Right lobe of liver (tissue), 4 donors: Measurements from ENCODE around the gene IFT88.

Experiments used
- POLR2A ChIP-seq: fragments of 450-650 bp; IDR thresholded peaks from one replicate; pipeline ENCODE4 v1.6.1; 2017; ENCODE audit warnings: antibody characterized with exemption, mild to moderate bottlenecking
- TF ChIP-seq, protein P1 (sequence below), 4 donors: fragments of 200-600 bp in 3 of 4; fragments of 450-650 bp in 1 of 4; IDR thresholded peaks; one replicate each; pipeline versions ENCODE4 v1.5.1 to v1.8.0; 2016 to 2022; ENCODE audit warnings: antibody characterized with exemption in 4 of 4, mild to moderate bottlenecking in 2 of 4
- donor health status: DM: no; HTN: no; CAD: no.
- donor health status: DM: no; HTN: no; CAD: no.
- donor health status: DM: no; HTN: yes; CAD: no.

DNA sequence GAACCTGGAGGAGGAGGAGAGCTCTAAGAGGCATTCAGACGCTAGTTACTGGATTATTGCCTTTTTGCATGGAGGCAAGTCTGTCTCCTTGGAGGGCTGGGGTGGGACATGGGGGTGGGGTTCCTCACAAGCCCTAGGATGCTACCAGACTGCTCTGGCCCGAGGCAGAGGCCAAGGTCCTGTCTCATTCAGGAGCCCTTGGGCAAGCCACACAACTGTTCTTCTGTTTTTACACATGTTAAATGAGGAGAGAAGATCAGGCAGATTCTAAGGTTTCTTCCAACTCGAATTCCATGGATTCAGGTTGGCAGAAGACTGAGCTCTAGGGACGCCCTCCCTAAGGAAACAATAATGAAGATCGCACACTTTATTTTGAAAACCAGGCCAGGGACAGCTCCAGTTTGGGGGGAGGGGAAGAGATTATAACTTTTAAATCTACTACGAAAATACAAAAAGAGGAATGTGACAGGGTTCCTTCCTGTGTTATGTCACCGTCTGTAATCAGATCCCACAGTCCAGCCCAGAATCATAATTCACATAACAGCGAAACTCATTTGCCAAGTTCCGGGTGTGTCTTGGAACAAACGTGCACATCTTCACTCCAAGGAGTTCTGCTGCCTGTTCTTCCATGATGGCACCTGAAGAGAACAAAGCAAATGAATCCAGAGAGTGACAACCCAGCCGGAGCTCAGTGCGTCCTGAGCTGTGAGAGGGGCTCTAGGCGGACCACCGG lies 161.8 kb downstream of the IFT88 start:
- TF ChIP-seq, protein P1, sequence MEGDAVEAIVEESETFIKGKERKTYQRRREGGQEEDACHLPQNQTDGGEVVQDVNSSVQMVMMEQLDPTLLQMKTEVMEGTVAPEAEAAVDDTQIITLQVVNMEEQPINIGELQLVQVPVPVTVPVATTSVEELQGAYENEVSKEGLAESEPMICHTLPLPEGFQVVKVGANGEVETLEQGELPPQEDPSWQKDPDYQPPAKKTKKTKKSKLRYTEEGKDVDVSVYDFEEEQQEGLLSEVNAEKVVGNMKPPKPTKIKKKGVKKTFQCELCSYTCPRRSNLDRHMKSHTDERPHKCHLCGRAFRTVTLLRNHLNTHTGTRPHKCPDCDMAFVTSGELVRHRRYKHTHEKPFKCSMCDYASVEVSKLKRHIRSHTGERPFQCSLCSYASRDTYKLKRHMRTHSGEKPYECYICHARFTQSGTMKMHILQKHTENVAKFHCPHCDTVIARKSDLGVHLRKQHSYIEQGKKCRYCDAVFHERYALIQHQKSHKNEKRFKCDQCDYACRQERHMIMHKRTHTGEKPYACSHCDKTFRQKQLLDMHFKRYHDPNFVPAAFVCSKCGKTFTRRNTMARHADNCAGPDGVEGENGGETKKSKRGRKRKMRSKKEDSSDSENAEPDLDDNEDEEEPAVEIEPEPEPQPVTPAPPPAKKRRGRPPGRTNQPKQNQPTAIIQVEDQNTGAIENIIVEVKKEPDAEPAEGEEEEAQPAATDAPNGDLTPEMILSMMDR (IDR thresholded peaks at IDR 0.05), result no peak
- TF ChIP-seq POLR2A, result no peak
